ENCODE data around the gene BLACAT1.

- TF ChIP-seq CTCF (IDR thresholded peaks at IDR 0.05) (peak; percentile 95), ZFX (IDR thresholded peaks at IDR 0.05; ENCODE audit: borderline replicate concordance) (no peak)
Measured at GRCh38 chr1:205488074-205488723, 32.4 kb upstream of the BLACAT1 start.

Data from 22Rv1 (cell line).